Measurements from ENCODE around the gene BPHL. TPM values are rescaled to one million over a fixed set of nuclear protein-coding genes. Genes with fewer than 3 reads are reported as not detected.
A peak's percentile ranks its signal among the peaks of the same experiment; 100 is the strongest.
"Not testable (repeated sequence)": the region's sequence is repeated elsewhere in the genome, so short reads cannot be mapped to it uniquely, and the experiment has no call there.

Gene BPHL
- total and polyA plus RNA-seq, 8 donors: 9.0 to 22.1 (median 14.8) TPM

DNA sequence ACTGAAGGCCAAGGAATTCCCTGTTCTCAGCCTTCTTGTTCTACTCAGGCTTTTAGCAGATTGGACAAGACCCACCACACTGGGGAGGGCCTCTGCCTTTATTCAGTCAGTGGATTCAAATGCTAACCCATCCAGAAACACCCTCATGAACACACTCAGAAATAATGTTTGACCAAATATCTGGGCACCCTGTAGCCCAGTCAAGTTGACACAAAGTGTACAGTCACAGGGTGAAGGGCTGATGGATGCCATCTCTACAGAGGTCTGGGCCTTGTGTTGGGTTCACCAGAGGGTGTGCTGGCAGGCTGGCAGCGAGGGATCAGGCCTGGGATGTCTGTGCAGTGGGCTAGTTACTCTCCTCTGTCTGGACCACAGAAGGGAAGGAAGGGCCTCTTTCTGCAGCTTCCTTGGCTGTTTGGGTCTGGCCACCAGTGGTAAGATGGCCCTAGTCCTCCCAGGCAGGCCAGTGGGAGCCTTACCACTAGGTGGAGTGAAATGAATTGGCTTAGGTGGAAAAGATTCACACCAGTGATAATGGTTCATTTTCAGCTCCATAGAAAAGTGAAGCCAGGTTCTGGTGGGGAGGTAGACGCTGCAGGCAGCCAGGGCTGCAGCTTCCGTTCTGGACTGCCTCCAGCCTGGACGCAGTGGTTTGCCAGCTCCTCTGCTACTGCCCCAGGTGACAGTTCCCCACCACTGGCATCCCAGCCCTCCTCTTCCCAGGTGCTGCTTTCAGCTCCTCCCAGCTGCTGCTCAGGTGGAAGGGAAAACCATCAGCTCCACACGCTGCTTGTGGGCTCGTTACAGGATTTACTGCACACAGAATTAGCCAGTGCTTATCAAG lies 29.6 kb downstream of the BPHL start:
- ATAC-seq: peak; percentile 89 to 96 (median 94)
- no peak for FAIRE-seq
- TF ChIP-seq, protein P1, sequence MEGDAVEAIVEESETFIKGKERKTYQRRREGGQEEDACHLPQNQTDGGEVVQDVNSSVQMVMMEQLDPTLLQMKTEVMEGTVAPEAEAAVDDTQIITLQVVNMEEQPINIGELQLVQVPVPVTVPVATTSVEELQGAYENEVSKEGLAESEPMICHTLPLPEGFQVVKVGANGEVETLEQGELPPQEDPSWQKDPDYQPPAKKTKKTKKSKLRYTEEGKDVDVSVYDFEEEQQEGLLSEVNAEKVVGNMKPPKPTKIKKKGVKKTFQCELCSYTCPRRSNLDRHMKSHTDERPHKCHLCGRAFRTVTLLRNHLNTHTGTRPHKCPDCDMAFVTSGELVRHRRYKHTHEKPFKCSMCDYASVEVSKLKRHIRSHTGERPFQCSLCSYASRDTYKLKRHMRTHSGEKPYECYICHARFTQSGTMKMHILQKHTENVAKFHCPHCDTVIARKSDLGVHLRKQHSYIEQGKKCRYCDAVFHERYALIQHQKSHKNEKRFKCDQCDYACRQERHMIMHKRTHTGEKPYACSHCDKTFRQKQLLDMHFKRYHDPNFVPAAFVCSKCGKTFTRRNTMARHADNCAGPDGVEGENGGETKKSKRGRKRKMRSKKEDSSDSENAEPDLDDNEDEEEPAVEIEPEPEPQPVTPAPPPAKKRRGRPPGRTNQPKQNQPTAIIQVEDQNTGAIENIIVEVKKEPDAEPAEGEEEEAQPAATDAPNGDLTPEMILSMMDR (IDR thresholded peaks at IDR 0.05): no peak
- no peak overlapping the region for H3K4me3 ChIP-seq
- peak; percentile 76 to 90 (median 85) for DNase-seq
- no peaks in the 10 kb centered on the region for H3K27me3 ChIP-seq
- H3K9me3 ChIP-seq: no peaks in the 10 kb centered on the region
- H3K27ac ChIP-seq: peak overlapping the region in 2 of 4 donors; percentile 12 to 19
- WGBS, 2 donors: 37 to 47% methylated on average over 6 of the region's 6 CpGs
- H3K36me3 ChIP-seq: peaks cover 0 to 10% (median 3%) of the 10 kb centered on the region in 3 donors
- intact Hi-C loops (cut with DNase I): no loop called here
- peaks cover 0 to 15% (median 0%) of the 10 kb centered on the region in 3 donors for H3K4me1 ChIP-seq

DNA sequence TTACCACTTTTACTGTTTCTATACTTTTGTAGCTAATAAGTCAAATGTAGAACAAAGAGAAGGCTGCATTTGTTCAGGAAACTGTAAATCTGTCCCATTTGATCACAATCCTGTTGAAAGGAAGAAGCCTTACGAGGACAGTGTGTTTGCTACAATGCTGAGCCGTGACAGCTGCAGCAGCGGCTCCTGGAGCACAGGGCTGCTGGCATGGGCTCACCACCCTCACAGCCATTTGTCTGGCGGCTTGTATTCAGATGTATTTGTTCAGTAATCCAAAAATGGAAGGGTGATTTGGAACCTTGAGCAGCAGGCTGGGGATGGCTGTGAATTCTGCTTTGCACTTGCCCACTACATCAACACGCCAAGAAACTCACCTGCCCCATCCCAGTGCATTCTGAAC lies 33.2 kb downstream of the BPHL start:
- Histone ChIP-seq H3K4me3 (no peak overlapping the region), H3K4me1 (peaks cover 0 to 15% (median 0%) of the 10 kb centered on the region in 3 donors), H3K36me3 (peaks cover 0 to 14% (median 3%) of the 10 kb centered on the region in 3 donors), H3K9me3 (no peaks in the 10 kb centered on the region), H3K27me3 (no peaks in the 10 kb centered on the region), H3K27ac (peak overlapping the region in 2 of 4 donors; percentile 3 to 37)
- ATAC-seq: peak in 3 of 4 donors; percentile 16 to 35 (median 29)
- TF ChIP-seq, protein P1 (IDR thresholded peaks at IDR 0.05): no peak
- no peak for FAIRE-seq
- intact Hi-C loops (cut with DNase I): no loop called here
- peak in 1 of 6 donors; percentile 38 for DNase-seq
- WGBS, 2 donors: 36 to 45% methylated on average over 5 of the region's 5 CpGs

DNA sequence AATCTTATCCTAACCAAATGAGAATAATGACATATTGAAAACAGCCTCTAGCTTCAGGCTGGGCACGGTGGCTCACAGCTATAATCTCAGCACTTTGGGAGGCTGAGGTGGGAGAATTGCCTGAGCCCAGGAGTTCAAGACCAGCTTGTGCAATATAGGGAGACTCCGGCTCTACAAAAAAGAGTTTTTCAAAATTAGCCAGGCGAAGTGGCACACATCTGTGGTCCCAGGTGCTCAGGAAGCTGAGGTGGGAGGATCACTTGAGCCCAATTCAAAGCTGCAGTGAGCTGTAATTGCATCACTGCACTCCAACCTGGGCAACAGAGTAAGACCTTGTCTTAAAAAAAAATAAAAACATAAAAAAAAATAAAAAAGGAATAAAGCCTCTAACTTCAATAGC lies 34.2 kb downstream of the BPHL start:
- 80 to 83% methylated on average over 3 of the region's 3 CpGs for WGBS, 2 donors
- no peaks in the 10 kb centered on the region for H3K9me3 ChIP-seq
- peaks cover 0 to 14% (median 3%) of the 10 kb centered on the region in 3 donors for H3K36me3 ChIP-seq
- ATAC-seq (no peak), DNase-seq (no peak), FAIRE-seq (no peak)
- no peak overlapping the region for H3K4me3 ChIP-seq
- no peak overlapping the region for H3K27ac ChIP-seq
- H3K4me1 ChIP-seq: peaks cover 0 to 15% (median 0%) of the 10 kb centered on the region in 3 donors
- H3K27me3 ChIP-seq: no peaks in the 10 kb centered on the region
- TF ChIP-seq, protein P1 (IDR thresholded peaks at IDR 0.05): no peak
- intact Hi-C loops (cut with DNase I): no loop called here

- H3K9me3 ChIP-seq; FAIRE-seq; H3K27me3 ChIP-seq; ATAC-seq; intact Hi-C loops (cut with DNase I); H3K27ac ChIP-seq: not testable (repeated sequence)
- DNase-seq: peak in 1 of 6 donors; percentile 30
- Histone ChIP-seq H3K4me1 (peaks cover 0 to 20% (median 6%) of the 10 kb centered on the region in 3 donors), H3K36me3 (peaks cover 0 to 14% (median 3%) of the 10 kb centered on the region in 3 donors), H3K4me3 (peak overlapping the region in 1 of 4 donors; percentile 4)
- WGBS, 2 donors: 23 to 32% methylated on average over 6 of the region's 6 CpGs
Observed at GRCh38 chr6:3155416-3155815, 36.9 kb downstream of the BPHL start.

- H3K27me3 ChIP-seq; intact Hi-C loops (cut with DNase I); H3K9me3 ChIP-seq; FAIRE-seq: not testable (repeated sequence)
- Histone ChIP-seq H3K27ac (peak overlapping the region; percentile 91 to 98 (median 94)), H3K4me1 (peaks cover 0 to 20% (median 6%) of the 10 kb centered on the region in 3 donors), H3K4me3 (peak overlapping the region; percentile 90 to 100 (median 94)), H3K36me3 (peaks cover 0 to 14% (median 3%) of the 10 kb centered on the region in 3 donors)
- ATAC-seq (peak in 3 of 4 donors; percentile 2 to 14 (median 7)), DNase-seq (peak in 4 of 6 donors; percentile 38 to 79 (median 53))
- 7 to 8% methylated on average over 28 to 29 of the region's 32 CpGs for WGBS, 2 donors
Observed at GRCh38 chr6:3156184-3157130, 37.9 kb downstream of the BPHL start.
